GM10266 (cell line): Measurements from ENCODE around the gene DSCAML1.
A peak's percentile ranks its signal among the peaks of the same experiment; 100 is the strongest.

Source experiments
- DNase-seq: peaks from one replicate; pipeline ENCODE4 v3.0.0; 2012; ENCODE audit errors: extremely low spot score
- CTCF ChIP-seq: IDR thresholded peaks from 2 replicates; pipeline ENCODE4 v1.5.1; 2012; ENCODE audit warnings: mild to moderate bottlenecking, low read depth; ENCODE audit not compliant: control insufficient read depth, insufficient read depth; ENCODE audit errors: missing control alignments

DSCAML1 gene

GRCh38 chr11:117696540-117696939, 100.5 kb downstream of the DSCAML1 start:
- no peak for DNase-seq
- TF ChIP-seq CTCF: no peak

GRCh38 chr11:117693344-117693743, 103.7 kb downstream of the DSCAML1 start:
- no peak for TF ChIP-seq CTCF
- no peak for DNase-seq

DNA sequence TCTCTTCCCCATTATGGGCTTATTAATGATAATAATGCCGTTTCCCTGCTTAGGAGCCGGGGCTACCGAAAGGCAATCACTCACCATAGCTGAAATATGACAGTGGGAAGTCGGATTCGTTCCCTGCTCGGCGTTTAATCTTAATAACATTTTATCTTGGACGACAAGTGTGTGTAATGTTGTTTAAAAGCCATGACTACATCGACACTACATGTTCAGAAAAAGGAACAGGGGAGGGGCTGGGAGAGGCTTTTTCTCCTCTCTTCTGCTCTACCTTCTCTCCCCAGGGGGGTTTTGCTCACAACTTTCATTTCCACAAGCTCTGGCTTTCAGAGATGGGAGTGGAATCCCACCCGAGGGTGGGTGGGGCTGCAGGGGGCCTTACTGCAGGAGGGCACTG, 105.5 kb downstream of the DSCAML1 start:
- no peak for DNase-seq

DNA sequence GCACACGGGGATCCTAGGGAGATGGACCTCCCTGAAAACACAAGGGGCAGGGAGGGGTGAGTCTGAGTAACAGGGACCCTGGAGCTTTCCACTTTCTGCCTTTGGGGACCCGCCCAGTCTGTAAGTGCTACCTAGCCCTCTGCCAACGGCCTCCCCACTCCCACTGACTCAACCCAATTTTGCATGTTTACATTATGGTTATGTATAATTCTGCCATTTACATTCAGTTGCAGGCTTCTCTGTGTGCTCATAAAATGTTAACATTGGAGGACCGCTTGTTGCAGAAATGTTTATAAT, 105.8 kb downstream of the DSCAML1 start:
- no peak for TF ChIP-seq CTCF
- no peak for DNase-seq

More for the DNA sequence above, 105.5 kb downstream of the DSCAML1 start:
- TF ChIP-seq CTCF: no peak

DNA sequence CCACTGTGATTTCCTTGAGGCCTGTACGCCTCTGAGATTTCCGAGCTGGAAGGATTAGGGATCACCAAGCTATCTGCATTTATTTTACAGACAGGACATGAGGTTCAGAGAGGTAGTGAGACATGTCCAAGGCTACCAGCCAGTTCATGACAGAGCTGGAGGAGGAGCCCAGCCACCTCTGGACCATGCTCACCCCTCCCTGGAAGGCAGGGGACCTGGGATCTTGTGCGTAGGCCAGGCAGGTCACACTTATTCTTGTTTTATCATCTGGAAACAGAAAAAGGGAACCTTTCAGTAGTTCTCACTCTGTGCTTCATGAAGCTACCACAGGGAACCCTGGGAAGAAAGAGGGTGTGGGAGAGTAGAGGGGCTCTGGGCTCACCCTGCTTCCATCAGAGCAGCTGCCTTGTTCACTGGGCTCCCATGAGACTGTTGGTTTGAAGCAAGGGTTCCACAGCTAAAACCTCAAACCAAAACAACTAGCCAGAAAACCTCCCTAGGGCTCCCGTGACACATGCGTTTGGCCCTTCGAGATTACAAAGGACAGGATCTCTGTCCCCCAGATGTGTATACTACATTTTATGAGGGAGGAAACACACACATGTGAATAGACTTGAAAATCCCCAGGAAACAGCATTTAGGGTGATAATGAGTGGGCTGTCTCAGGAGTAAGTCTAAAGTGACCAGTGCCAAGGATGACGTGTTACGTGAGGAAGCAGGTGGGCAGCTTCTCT, 106.4 kb downstream of the DSCAML1 start:
- peak; percentile 16 for DNase-seq
- TF ChIP-seq CTCF: no peak

GRCh38 chr11:117688255-117688797, 108.7 kb downstream of the DSCAML1 start:
- TF ChIP-seq CTCF: no peak
- DNase-seq: no peak

GRCh38 chr11:117687776-117688175, 109.2 kb downstream of the DSCAML1 start:
- no peak for DNase-seq
- no peak for TF ChIP-seq CTCF
